ENCODE measurements around the gene GLIS2.

DNA sequence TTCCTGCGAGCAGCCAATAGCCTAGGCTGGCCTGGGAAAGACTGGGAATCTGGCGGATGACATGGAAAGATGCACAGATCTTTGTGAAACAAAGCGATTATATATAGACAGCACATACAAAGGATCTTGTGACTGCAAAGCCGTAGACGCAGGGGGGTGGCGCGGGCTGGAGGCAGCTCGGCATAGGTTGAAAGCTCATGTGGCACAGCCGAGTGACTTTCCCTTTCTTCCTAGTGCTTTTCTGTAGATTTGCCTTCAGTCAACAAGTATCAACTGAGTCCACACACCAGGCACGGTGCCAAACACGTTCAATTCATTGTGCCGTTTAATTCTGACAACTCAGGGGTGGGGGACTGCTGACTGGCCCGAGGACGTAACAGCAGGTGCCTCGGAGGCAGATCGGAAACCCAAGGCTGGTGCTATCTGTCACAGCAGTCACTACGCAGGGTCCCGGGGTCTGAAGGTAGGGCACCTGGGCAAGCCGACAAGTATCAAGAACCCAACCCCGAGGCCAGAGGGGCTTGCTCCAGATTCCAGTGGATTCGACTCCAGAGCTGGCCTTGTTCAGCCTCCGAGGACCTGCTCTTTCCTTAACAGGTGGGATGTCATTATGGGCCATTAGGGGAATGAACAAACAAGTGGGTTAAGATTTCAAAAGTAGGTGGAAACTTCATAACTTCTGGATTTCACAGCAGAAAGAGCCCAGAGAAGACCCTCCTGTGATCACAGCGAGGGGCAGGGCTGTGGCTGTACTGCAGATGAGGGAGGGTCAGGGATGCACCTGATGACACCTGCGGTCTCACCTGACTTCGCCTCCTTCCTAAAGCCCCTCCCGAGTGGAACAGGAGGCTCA, 29.3 kb downstream of the GLIS2 start:
- peak; percentile 74 for TF ChIP-seq ZBTB17 (tag by site-specific recombination; IDR thresholded peaks at IDR 0.05)
- no peak for TF ChIP-seq CTCF (tag by site-specific recombination; IDR thresholded peaks at IDR 0.05)
- no peak for TF ChIP-seq ZNF202 (tag by site-specific recombination; IDR thresholded peaks at IDR 0.05; ENCODE audit: borderline replicate concordance)
- TF ChIP-seq, protein P1, sequence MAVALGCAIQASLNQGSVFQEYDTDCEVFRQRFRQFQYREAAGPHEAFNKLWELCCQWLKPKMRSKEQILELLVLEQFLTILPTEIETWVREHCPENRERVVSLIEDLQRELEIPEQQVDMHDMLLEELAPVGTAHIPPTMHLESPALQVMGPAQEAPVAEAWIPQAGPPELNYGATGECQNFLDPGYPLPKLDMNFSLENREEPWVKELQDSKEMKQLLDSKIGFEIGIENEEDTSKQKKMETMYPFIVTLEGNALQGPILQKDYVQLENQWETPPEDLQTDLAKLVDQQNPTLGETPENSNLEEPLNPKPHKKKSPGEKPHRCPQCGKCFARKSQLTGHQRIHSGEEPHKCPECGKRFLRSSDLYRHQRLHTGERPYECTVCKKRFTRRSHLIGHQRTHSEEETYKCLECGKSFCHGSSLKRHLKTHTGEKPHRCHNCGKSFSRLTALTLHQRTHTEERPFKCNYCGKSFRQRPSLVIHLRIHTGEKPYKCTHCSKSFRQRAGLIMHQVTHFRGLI (tag by site-specific recombination; IDR thresholded peaks at IDR 0.05), result no peak
- no peak for TF ChIP-seq ZNF660 (tag by site-specific recombination; IDR thresholded peaks at IDR 0.05)
- TF ChIP-seq, protein P2, sequence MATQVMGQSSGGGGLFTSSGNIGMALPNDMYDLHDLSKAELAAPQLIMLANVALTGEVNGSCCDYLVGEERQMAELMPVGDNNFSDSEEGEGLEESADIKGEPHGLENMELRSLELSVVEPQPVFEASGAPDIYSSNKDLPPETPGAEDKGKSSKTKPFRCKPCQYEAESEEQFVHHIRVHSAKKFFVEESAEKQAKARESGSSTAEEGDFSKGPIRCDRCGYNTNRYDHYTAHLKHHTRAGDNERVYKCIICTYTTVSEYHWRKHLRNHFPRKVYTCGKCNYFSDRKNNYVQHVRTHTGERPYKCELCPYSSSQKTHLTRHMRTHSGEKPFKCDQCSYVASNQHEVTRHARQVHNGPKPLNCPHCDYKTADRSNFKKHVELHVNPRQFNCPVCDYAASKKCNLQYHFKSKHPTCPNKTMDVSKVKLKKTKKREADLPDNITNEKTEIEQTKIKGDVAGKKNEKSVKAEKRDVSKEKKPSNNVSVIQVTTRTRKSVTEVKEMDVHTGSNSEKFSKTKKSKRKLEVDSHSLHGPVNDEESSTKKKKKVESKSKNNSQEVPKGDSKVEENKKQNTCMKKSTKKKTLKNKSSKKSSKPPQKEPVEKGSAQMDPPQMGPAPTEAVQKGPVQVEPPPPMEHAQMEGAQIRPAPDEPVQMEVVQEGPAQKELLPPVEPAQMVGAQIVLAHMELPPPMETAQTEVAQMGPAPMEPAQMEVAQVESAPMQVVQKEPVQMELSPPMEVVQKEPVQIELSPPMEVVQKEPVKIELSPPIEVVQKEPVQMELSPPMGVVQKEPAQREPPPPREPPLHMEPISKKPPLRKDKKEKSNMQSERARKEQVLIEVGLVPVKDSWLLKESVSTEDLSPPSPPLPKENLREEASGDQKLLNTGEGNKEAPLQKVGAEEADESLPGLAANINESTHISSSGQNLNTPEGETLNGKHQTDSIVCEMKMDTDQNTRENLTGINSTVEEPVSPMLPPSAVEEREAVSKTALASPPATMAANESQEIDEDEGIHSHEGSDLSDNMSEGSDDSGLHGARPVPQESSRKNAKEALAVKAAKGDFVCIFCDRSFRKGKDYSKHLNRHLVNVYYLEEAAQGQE (tag by site-specific recombination; IDR thresholded peaks at IDR 0.05), result no peak
- TF ChIP-seq ZNF121 (tag by site-specific recombination; IDR thresholded peaks at IDR 0.05), result no peak
- no peak for TF ChIP-seq ZBTB8A (tag by site-specific recombination; IDR thresholded peaks at IDR 0.05)
- TF ChIP-seq ZNF133 (tag by site-specific recombination; IDR thresholded peaks at IDR 0.05), result no peak
- no peak for TF ChIP-seq ZNF558 (tag by site-specific recombination; IDR thresholded peaks at IDR 0.05)
- TF ChIP-seq ZNF335 (tag by site-specific recombination; conservative IDR thresholded peaks at IDR 0.05), result no peak
